ENCODE measurements around the gene SDR39U1. TPM values are rescaled to one million over a fixed set of nuclear protein-coding genes. Genes with fewer than 3 reads are reported as not detected.
"Not testable (repeated sequence)": the region's sequence is repeated elsewhere in the genome, so short reads cannot be mapped to it uniquely, and the experiment has no call there.

SDR39U1 gene
- total RNA-seq, 2 experiments from 2014 or later, result 43.6 to 55.5 TPM

DNA sequence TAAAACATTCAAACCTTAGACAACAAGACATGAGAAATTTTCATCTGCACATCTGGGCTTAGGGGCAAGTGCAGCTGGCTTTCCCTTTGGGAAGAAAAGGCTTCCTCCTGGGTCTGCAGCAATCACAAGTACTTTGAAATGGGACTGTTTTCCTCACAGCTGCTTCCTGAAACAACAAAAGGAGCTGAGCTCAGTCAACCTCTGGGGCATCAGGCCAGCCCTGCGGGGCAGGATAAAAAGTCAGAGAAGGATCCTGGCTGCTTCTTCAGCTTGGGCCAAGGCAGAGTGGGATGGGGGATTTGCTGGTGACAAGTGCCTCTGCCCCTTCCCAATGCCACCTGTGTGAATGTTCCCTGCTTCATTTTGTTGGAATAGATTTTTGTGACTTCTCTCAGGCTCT, 16.2 kb upstream of the SDR39U1 start:
- TF ChIP-seq, protein P1, sequence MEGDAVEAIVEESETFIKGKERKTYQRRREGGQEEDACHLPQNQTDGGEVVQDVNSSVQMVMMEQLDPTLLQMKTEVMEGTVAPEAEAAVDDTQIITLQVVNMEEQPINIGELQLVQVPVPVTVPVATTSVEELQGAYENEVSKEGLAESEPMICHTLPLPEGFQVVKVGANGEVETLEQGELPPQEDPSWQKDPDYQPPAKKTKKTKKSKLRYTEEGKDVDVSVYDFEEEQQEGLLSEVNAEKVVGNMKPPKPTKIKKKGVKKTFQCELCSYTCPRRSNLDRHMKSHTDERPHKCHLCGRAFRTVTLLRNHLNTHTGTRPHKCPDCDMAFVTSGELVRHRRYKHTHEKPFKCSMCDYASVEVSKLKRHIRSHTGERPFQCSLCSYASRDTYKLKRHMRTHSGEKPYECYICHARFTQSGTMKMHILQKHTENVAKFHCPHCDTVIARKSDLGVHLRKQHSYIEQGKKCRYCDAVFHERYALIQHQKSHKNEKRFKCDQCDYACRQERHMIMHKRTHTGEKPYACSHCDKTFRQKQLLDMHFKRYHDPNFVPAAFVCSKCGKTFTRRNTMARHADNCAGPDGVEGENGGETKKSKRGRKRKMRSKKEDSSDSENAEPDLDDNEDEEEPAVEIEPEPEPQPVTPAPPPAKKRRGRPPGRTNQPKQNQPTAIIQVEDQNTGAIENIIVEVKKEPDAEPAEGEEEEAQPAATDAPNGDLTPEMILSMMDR (IDR thresholded peaks at IDR 0.05), result no peak
- CTCF ChIA-PET, result interaction anchor here (0.8 to 1.2 kb wide), 4 partner anchors 22 to 125 kb away, joined by 3 to 5 read pairs (median 3); no protein-coding TSS in a partner anchor
- Mint-ChIP-seq H3K27ac (no peak overlapping the region), H3K4me1 (ENCODE audit: low read depth) (peaks cover 1% of the 10 kb centered on the region), H3K9me3 (no peaks in the 10 kb centered on the region), H3K4me3 (no peak overlapping the region), H3K27me3 (no peaks in the 10 kb centered on the region), H3K36me3 (ENCODE audit: low read depth) (no peaks in the 10 kb centered on the region)
- ATAC-seq, result no peak
- no peak for DNase-seq
- intact Hi-C loops (cut with micrococcal nuclease), result no loop called here
- POLR2A ChIA-PET, result interaction anchor here (1.2 kb wide), 1 partner anchor 15 kb away, joined by 4 read pairs; no protein-coding TSS in a partner anchor

DNA sequence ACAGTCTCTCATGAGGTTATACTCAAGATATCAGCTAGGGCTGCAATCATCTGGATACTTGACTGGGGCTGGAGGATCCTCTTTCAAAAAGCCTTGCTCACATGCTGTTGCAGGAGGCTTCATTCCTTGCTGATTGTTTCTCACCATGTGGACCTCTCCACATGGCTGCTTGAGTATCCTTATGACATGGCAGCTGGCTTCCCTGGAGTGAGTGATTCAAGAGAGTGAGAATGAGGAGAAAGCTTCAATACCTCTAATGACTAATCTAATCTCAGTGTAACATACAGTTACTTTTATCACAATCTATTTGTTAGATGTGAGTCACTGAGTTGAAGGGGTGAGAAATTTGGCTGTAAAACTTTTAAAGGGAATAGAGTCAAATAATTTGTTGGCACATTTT, 14.4 kb upstream of the SDR39U1 start:
- peaks cover 2% of the 10 kb centered on the region for H3K36me3 Mint-ChIP-seq (ENCODE audit: low read depth)
- CTCF ChIA-PET, result interaction anchor here (0.9 to 1.8 kb wide), 2 partner anchors 26 to 123 kb away, joined by 3 read pairs; no protein-coding TSS in a partner anchor
- DNase-seq (no peak), ATAC-seq (no peak)
- peaks cover 2% of the 10 kb centered on the region for H3K27me3 Mint-ChIP-seq
- intact Hi-C loops (cut with micrococcal nuclease), result no loop called here
- no peak overlapping the region for H3K4me3 Mint-ChIP-seq
- H3K4me1 Mint-ChIP-seq (ENCODE audit: low read depth), result no peaks in the 10 kb centered on the region
- TF ChIP-seq, protein P1 (IDR thresholded peaks at IDR 0.05), result no peak
- no peaks in the 10 kb centered on the region for H3K9me3 Mint-ChIP-seq
- POLR2A ChIA-PET, result no interaction called here
- no peak overlapping the region for H3K27ac Mint-ChIP-seq

DNA sequence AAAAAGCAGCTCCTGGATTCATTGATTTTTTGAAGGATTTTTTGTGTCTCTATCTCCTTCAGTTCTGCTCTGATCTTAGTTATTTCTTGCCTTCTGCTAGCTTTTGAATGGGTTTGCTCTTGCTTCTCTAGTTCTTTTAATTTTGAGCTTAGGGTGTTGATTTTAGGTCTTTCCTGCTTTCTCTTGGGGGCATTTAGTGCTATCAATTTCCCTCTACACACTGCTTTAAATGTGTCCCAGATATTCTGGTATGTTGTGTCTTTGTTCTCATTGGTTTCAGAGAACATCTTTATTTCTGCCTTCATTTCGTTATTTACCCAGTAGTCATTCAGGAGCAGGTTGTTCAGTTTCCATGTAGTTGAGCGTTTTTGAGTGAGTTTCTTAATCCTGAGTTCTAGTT, 8.3 kb upstream of the SDR39U1 start:
- DNase-seq; H3K4me1 Mint-ChIP-seq (ENCODE audit: low read depth); H3K4me3 Mint-ChIP-seq; H3K27me3 Mint-ChIP-seq; ATAC-seq; H3K27ac Mint-ChIP-seq; H3K9me3 Mint-ChIP-seq; H3K36me3 Mint-ChIP-seq (ENCODE audit: low read depth); CTCF ChIA-PET; intact Hi-C loops (cut with micrococcal nuclease); POLR2A ChIA-PET: not testable (repeated sequence)

DNA sequence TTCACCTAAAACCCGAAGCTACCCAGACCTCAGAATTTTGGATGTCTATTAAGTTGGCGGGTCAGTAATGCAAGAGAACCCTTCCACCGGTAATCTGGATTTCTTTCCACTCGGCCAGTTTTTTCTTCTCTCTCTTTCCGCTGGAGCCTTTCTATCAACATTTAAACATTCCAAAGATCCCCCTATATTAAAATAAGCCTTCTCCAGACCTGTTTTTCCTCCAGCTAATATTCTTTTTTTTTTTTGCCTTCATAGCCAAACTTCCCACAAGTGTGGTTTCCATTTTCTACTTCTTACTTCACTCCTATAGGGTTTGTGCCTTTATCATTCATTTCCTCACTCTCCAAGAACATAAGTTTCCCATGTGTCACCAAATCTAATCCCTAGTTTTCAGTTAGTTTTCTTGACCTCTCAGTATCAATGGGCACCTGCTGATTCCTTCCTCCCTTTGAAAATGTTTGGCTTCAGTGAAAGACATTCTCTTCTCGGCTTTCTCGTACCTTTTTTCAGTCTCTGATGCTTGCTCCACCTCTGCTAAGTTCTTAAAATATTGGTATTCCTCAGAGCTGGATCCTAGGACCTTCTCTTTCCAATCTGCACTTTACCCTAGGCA, 583 bp upstream of the SDR39U1 start:
- TF ChIP-seq, protein P1 (IDR thresholded peaks at IDR 0.05), result no peak
- ATAC-seq, result no peak
- Mint-ChIP-seq H3K27me3 (no peaks in the 10 kb centered on the region), H3K4me1 (ENCODE audit: low read depth) (peaks cover 33% of the 10 kb centered on the region), H3K4me3 (peak overlapping the region; percentile 86), H3K9me3 (no peaks in the 10 kb centered on the region), H3K36me3 (ENCODE audit: low read depth) (peaks cover 31% of the 10 kb centered on the region), H3K27ac (peak overlapping the region; percentile 98)
- POLR2A ChIA-PET, result interaction anchor here (0.9 to 6.2 kb wide), 4 partner anchors 13 to 252 kb away, joined by 3 to 74 read pairs (median 4); partner anchors contain the start of genes CBLN3 and KHNYN
- DNase-seq, result no peak
- CTCF ChIA-PET, result interaction anchor here (1.4 to 5.3 kb wide), 3 partner anchors 12 to 110 kb away, joined by 4 to 76 read pairs (median 57); partner anchors contain the start of genes ADCY4, KHNYN and RIPK3
- intact Hi-C loops (cut with micrococcal nuclease), result loop anchor here (5.0 kb wide), 1 partner anchor 229 kb away; no protein-coding TSS in a partner anchor

DNA sequence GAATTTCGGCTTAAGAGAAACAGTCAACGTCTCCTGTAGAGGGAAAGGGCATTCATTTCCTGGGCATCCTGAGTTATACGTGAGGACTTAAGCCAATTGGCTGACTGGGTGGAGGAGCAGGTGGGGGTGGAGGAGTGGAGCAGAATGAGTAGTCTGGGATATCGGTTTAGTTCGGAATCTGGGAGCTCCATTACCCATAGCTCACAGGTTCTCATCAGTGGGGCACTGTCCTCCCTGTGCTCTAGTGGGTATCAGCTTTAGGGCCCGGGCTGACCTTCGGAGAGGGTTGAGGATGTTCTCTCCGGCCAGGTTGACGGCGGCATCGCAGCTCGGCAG, 704 bp downstream of the SDR39U1 start:
- H3K36me3 Mint-ChIP-seq (ENCODE audit: low read depth), result peaks cover 38% of the 10 kb centered on the region
- H3K9me3 Mint-ChIP-seq, result no peaks in the 10 kb centered on the region
- TF ChIP-seq, protein P1 (IDR thresholded peaks at IDR 0.05), result no peak
- intact Hi-C loops (cut with micrococcal nuclease), result loop anchor here (5.0 kb wide), 1 partner anchor 230 kb away; no protein-coding TSS in a partner anchor
- H3K27ac Mint-ChIP-seq, result peak overlapping the region; percentile 98
- ChIA-PET POLR2A (interaction anchor here (0.9 to 6.2 kb wide), 8 partner anchors 11 to 252 kb away, joined by 3 to 74 read pairs (median 4); partner anchors contain the start of genes CBLN3, KHNYN and LTB4R), CTCF (interaction anchor here (1.0 to 5.3 kb wide), 9 partner anchors 10 to 231 kb away, joined by 3 to 76 read pairs (median 8); partner anchors contain the start of genes ADCY4, CIDEB, KHNYN and RIPK3)
- peaks cover 46% of the 10 kb centered on the region for H3K4me1 Mint-ChIP-seq (ENCODE audit: low read depth)
- no peak for DNase-seq
- H3K4me3 Mint-ChIP-seq, result peak overlapping the region; percentile 86
- no peak for ATAC-seq
- H3K27me3 Mint-ChIP-seq, result no peaks in the 10 kb centered on the region

All from activated CD8-positive, alpha-beta T cell treated with anti-CD3 and anti-CD28 coated beads for 36 hours (primary cell).